H1 (cell line): ENCODE data around the gene CAST. TPM values are rescaled to one million over a fixed set of nuclear protein-coding genes. Genes with fewer than 3 reads are reported as not detected.

Experiments used
- CTCF ChIA-PET: fragments of 300-600 bp; sonication (Branson Sonifier 250); formaldehyde crosslinking; loops from one replicate; lab custom pipeline; 2021; ENCODE audit not compliant: partially characterized antibody; lab: Charles Lee
- POLR2A ChIA-PET: fragments of 300-600 bp; sonication (Branson Sonifier 250); formaldehyde crosslinking; loops from one replicate; lab custom pipeline; 2021; ENCODE audit warnings: inconsistent platforms; ENCODE audit not compliant: partially characterized antibody; lab: Charles Lee
- DNase-seq, 2 experiments: peaks; one replicate each; pipeline versions ENCODE4 v3.0.0 to v3.0.0-alpha.2; 2010 to 2022; ENCODE audit warnings: low spot score in 2 of 2, low read depth in 1 of 2, mixed read lengths in 1 of 2
- FAIRE-seq: peaks from 2 replicates; lab custom pipeline; 2011; peaks lifted over from hg19 to GRCh38; lab: Jason Lieb, UNC
- H2AFZ ChIP-seq: 2 replicates; pipeline ENCODE4 v1.8.1; 2012; ENCODE audit warnings: low read length, inconsistent platforms
- H2AK5ac ChIP-seq: 2 replicates; pipeline ENCODE4 v1.6.1; 2013; ENCODE audit warnings: low read depth, low read length
- H2BK120ac ChIP-seq: replicated peaks from 2 replicates; pipeline ENCODE3; 2013; ENCODE audit warnings: low read depth, low read length, inconsistent platforms
- H2BK12ac ChIP-seq: 2 replicates; pipeline ENCODE4 v1.6.1; 2013; ENCODE audit warnings: low read depth, low read length
- H2BK15ac ChIP-seq: 2 replicates; pipeline ENCODE4 v1.6.1; 2013; ENCODE audit warnings: low read length
- H2BK20ac ChIP-seq: 2 replicates; pipeline ENCODE4 v1.6.1; 2013; ENCODE audit warnings: low read length
- H2BK5ac ChIP-seq: 2 replicates; pipeline ENCODE4 v1.6.1; 2013; ENCODE audit warnings: low read depth, low read length
- H3K14ac ChIP-seq: 2 replicates; pipeline ENCODE4 v1.6.1; 2013; ENCODE audit warnings: inconsistent platforms; ENCODE audit not compliant: insufficient read length
- H3K18ac ChIP-seq: 2 replicates; pipeline ENCODE4 v1.6.1; 2013; ENCODE audit warnings: low read length; ENCODE audit errors: extremely low read depth
- H3K23ac ChIP-seq: 2 replicates; pipeline ENCODE4 v1.6.1; 2013; ENCODE audit warnings: inconsistent platforms; ENCODE audit not compliant: insufficient read length
- H3K23me2 ChIP-seq: 2 replicates; pipeline ENCODE4 v1.6.1; 2013; ENCODE audit warnings: low read depth, low read length
- H3K27ac ChIP-seq: 2 replicates; pipeline ENCODE4 v1.6.1; 2011; ENCODE audit warnings: low read depth, low read length, inconsistent platforms
- H3K27me3 ChIP-seq, 4 experiments: replicated peaks in 1 of 4; 1 replicate in 1 of 4; 2 replicates in 3 of 4; pipeline versions ENCODE4 v1.6.1 to v1.8.1; 2011 to 2013; ENCODE audit warnings: low read length in 3 of 4, mild to moderate bottlenecking in 3 of 4, inconsistent platforms in 2 of 4, mixed read lengths in 2 of 4, moderate library complexity in 1 of 4; ENCODE audit not compliant: control insufficient read depth in 3 of 4, insufficient read depth in 3 of 4; ENCODE audit errors: extremely low read depth in 1 of 4
- H3K36me3 ChIP-seq, 4 experiments: 2 replicates each; pipeline versions ENCODE4 v1.6.1 to v1.8.1; 2011 to 2013; ENCODE audit warnings: mild to moderate bottlenecking in 4 of 4, low read length in 3 of 4, moderate library complexity in 2 of 4, control low read depth in 1 of 4, inconsistent platforms in 1 of 4; ENCODE audit not compliant: insufficient read depth in 4 of 4, control insufficient read depth in 2 of 4
- H3K4ac ChIP-seq: replicated peaks from 2 replicates; pipeline ENCODE3; 2013; ENCODE audit warnings: low read length, low read depth, mixed read lengths, inconsistent platforms; ENCODE audit not compliant: insufficient read length
- H3K4me1 ChIP-seq, 4 experiments: replicated peaks in 1 of 4; 1 replicate in 1 of 4; 2 replicates in 3 of 4; pipeline versions ENCODE4 v1.6.1 to v1.8.1; 2011 to 2013; ENCODE audit warnings: low read length in 3 of 4, inconsistent platforms in 2 of 4, mixed read lengths in 1 of 4; ENCODE audit not compliant: insufficient read depth in 4 of 4, control insufficient read depth in 3 of 4
- H3K4me2 ChIP-seq, 2 experiments: 2 replicates each; pipeline versions ENCODE4 v1.6.1 to v1.8.1; 2011 to 2013; ENCODE audit warnings: low read depth in 2 of 2, low read length in 2 of 2, control low read depth in 1 of 2, inconsistent platforms in 1 of 2, mild to moderate bottlenecking in 1 of 2; ENCODE audit not compliant: insufficient read depth in 1 of 2
- H3K4me3 ChIP-seq, 4 experiments: fragments of 200-600, 300-600 bp in 1 of 4; sonication (generic), shearing (Covaris generic), sonication (Bioruptor Twin) in 1 of 4; 2 replicates each; pipeline versions ENCODE4 v1.5.1 to v1.8.1; 2011 to 2016; ENCODE audit warnings: low read length in 4 of 4, low read depth in 3 of 4, control low read depth in 2 of 4, inconsistent platforms in 2 of 4, mild to moderate bottlenecking in 2 of 4, mixed read lengths in 1 of 4, moderate library complexity in 1 of 4; ENCODE audit not compliant: insufficient read depth in 2 of 4; ENCODE audit errors: extremely low read depth in 1 of 4
- H3K56ac ChIP-seq: replicated peaks from 2 replicates; pipeline ENCODE3; 2013; ENCODE audit warnings: low read depth, mild to moderate bottlenecking, mixed read lengths, low read length, inconsistent platforms; ENCODE audit not compliant: insufficient read length
- H3K79me1 ChIP-seq: 2 replicates; pipeline ENCODE4 v1.6.1; 2013; ENCODE audit warnings: low read depth, low read length, control low read depth
- H3K79me2 ChIP-seq, 2 experiments: 2 replicates each; pipeline versions ENCODE4 v1.6.1 to v1.8.1; 2012 to 2013; ENCODE audit warnings: low read length in 2 of 2, mild to moderate bottlenecking in 2 of 2, inconsistent platforms in 1 of 2; ENCODE audit not compliant: insufficient read depth in 2 of 2, control insufficient read depth in 1 of 2
- H3K9ac ChIP-seq, 4 experiments: replicated peaks in 1 of 4; 1 replicate in 1 of 4; 2 replicates in 3 of 4; pipeline versions ENCODE4 v1.6.1 to v1.8.1; 2011 to 2013; ENCODE audit warnings: low read depth in 3 of 4, low read length in 3 of 4, control low read depth in 2 of 4, mild to moderate bottlenecking in 2 of 4, moderate library complexity in 2 of 4, inconsistent platforms in 1 of 4; ENCODE audit errors: extremely low read depth in 1 of 4
- H3K9me3 ChIP-seq, 2 experiments: 2 replicates each; pipeline versions ENCODE4 v1.6.1 to v1.8.1; 2012 to 2013; ENCODE audit warnings: mild to moderate bottlenecking in 2 of 2, moderate library complexity in 2 of 2, control low read depth in 1 of 2, inconsistent platforms in 1 of 2, low read depth in 1 of 2, low read length in 1 of 2, mixed read lengths in 1 of 2; ENCODE audit not compliant: insufficient read depth in 2 of 2
- H4K20me1 ChIP-seq, 2 experiments: replicated peaks in 1 of 2; 2 replicates each; pipeline versions ENCODE3 to v1.8.1; 2011 to 2013; ENCODE audit warnings: inconsistent platforms in 2 of 2, low read length in 2 of 2, mild to moderate bottlenecking in 1 of 2; ENCODE audit not compliant: insufficient read depth in 2 of 2, control insufficient read depth in 1 of 2
- H4K5ac ChIP-seq: 2 replicates; pipeline ENCODE4 v1.6.1; 2013; ENCODE audit warnings: low read length, low read depth, mixed read lengths, inconsistent platforms; ENCODE audit not compliant: insufficient read length
- H4K8ac ChIP-seq: 2 replicates; pipeline ENCODE4 v1.8.0; 2013; ENCODE audit warnings: mild to moderate bottlenecking, moderate library complexity, low read length, inconsistent platforms; ENCODE audit not compliant: insufficient read depth; ENCODE audit errors: extremely low read depth
- H4K91ac ChIP-seq: replicated peaks from 2 replicates; pipeline ENCODE3; 2013; ENCODE audit warnings: low read length, mixed read lengths, inconsistent platforms; ENCODE audit not compliant: insufficient read length
- ASH2L ChIP-seq: fragments of 200-600, 300-600 bp; sonication (generic); IDR thresholded peaks from one replicate; pipeline ENCODE4 v1.7.1; 2017; ENCODE audit warnings: low read length
- BACH1 ChIP-seq: IDR thresholded peaks from 2 replicates; pipeline ENCODE4 v1.6.1; 2012; ENCODE audit warnings: low read length, improper control_type of control experiment
- CBX5 ChIP-seq: fragments of 300-800, 300-1000 bp; sonication (generic); IDR thresholded peaks from 2 replicates; pipeline ENCODE4 v1.7.1; 2016; ENCODE audit warnings: antibody characterized with exemption, low read length, low read depth
- FOSL1 ChIP-seq: IDR thresholded peaks from 2 replicates; pipeline ENCODE4 v1.6.1; 2011; ENCODE audit warnings: mild to moderate bottlenecking, low read depth, low read length, moderate library complexity; ENCODE audit not compliant: insufficient read depth
- HDAC6 ChIP-seq: IDR thresholded peaks from one replicate; pipeline ENCODE4 v1.7.1; 2012; ENCODE audit warnings: low read depth, mild to moderate bottlenecking, inconsistent platforms, low read length, moderate library complexity
- NANOG ChIP-seq: IDR thresholded peaks from 2 replicates; pipeline ENCODE4 v1.6.1; 2011; ENCODE audit warnings: low read length, low read depth, mild to moderate bottlenecking, inconsistent platforms; ENCODE audit not compliant: insufficient read depth, poor library complexity, severe bottlenecking
- POLR2AphosphoS5 ChIP-seq: IDR thresholded peaks from 2 replicates; pipeline ENCODE4 v1.6.1; 2011; ENCODE audit warnings: low read depth, low read length
- SIN3A ChIP-seq, 2 experiments: IDR thresholded peaks in 1 of 2; conservative IDR thresholded peaks in 1 of 2; 2 replicates each; pipeline ENCODE4 v1.6.1; 2011 to 2012; ENCODE audit warnings: low read length in 2 of 2, improper control_type of control experiment in 1 of 2, low read depth in 1 of 2, mild to moderate bottlenecking in 1 of 2
- SIRT6 ChIP-seq: IDR thresholded peaks from one replicate; pipeline ENCODE4 v1.7.1; 2012; ENCODE audit warnings: low read length, inconsistent platforms
- TBP ChIP-seq: IDR thresholded peaks from 2 replicates; pipeline ENCODE4 v1.6.1; 2011; ENCODE audit warnings: low read depth, low read length, improper control_type of control experiment
- WGBS, 2 experiments: shearing (Covaris generic) in 1 of 2; methylation state at CpG; one replicate each; pipeline versions ENCODE4 v1.1.6 to v1.1.7; 2013 to 2015; ENCODE audit warnings: low lambda C conversion rate in 2 of 2, mixed read lengths in 2 of 2, inconsistent platforms in 1 of 2, low coverage in 1 of 2, missing lambda C conversion rate in 1 of 2; ENCODE audit not compliant: insufficient replicate concordance in 2 of 2, insufficient coverage in 1 of 2, insufficient read length in 1 of 2; ENCODE audit errors: extremely low coverage in 1 of 2, missing lambda C conversion rate in 1 of 2; 5-methylcytosine and 5-hydroxymethylcytosine counted together
- polyA plus RNA-seq, 7 experiments: library from polyadenylated mRNA; depleted of rRNA in 3 of 7; stranded (reverse) in 5 of 7; unstranded in 2 of 7; fragments of >200 nt in 5 of 7; fragments of 200-250 nt in 2 of 7; gene quantifications; 1 replicate in 5 of 7; 2 replicates in 1 of 7; 4 replicates in 1 of 7; pipeline versions ENCODE4 v1.2.1 to v1.2.3, GENCODE V29; 2011 to 2013; ENCODE audit warnings: missing spikeins in 2 of 7, mixed read lengths in 2 of 7
- total RNA-seq: library from RNA; stranded (reverse); fragmentation: NEBNext Ultra II Directional; extraction: Animal tissue kit (Norgen Biotek cat#: 25700); gene quantifications from 2 replicates; pipeline ENCODE4 v1.2.1, GENCODE V29; 2021
- TF ChIP-seq, protein P1 (sequence below), 3 experiments: IDR thresholded peaks; 1 replicate in 2 of 3; 2 replicates in 1 of 3; pipeline versions ENCODE4 v1.5.1 to v1.6.1; 2011; ENCODE audit warnings: low read length in 3 of 3, mild to moderate bottlenecking in 3 of 3, inconsistent platforms in 2 of 3, low read depth in 1 of 3, moderate library complexity in 1 of 3; ENCODE audit not compliant: insufficient read depth in 1 of 3; ENCODE audit errors: control extremely low read depth in 1 of 3

CAST gene
- total and polyA plus RNA-seq, 2 of the 8 experiments (the other 6 are each of a cell fraction or from before 2014, with no cell fraction given): 9.0 to 48.2 TPM

DNA sequence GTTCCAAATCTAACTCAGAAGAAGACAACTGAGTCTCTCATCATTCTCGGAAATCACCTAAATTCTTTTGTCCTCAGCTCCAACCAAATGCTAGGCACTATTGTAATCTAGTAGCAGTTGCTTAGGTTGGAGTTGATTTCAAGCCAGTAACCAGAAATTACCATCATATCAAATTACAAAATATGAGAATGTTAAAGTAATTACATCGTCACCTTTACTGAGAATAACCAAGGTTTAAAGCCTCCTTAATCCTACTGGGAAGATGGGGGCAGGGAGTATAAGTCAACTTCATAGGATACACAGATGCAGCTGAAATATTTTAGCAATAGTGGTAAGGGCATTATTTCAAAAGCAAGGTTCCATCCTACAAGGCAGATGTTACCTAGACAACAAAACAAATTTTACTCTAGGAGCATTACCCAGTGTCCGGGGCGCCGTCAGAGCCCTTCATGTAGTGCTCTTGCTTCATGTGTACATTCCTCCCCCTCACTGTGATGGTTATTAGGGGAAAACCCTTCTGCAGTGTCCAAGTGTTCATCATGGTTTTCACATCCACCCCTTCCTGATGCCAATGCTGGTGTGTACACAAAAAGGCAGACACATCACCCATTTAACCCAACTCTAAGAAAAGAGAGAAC lies 126.1 kb downstream of the CAST start:
- 87% methylated on average over 5 of the region's 5 CpGs; no CpG with 5 or more reads in 1 of the 2 experiments for WGBS, 2 experiments
- TF ChIP-seq CBX5: no peak
- TF ChIP-seq TBP: no peak
- no peak for TF ChIP-seq SIN3A (conservative IDR thresholded peaks at IDR 0.05 in 1 of 2, IDR thresholded peaks at IDR 0.05 in 1 of 2; ENCODE audit: low read depth in 1 of 2, low read length in 2 of 2)
- TF ChIP-seq NANOG: no peak
- no peak for TF ChIP-seq BACH1
- no peak for TF ChIP-seq HDAC6
- no peak for TF ChIP-seq POLR2AphosphoS5
- no peak for TF ChIP-seq ASH2L
- no peak for TF ChIP-seq FOSL1
- TF ChIP-seq, protein P1, sequence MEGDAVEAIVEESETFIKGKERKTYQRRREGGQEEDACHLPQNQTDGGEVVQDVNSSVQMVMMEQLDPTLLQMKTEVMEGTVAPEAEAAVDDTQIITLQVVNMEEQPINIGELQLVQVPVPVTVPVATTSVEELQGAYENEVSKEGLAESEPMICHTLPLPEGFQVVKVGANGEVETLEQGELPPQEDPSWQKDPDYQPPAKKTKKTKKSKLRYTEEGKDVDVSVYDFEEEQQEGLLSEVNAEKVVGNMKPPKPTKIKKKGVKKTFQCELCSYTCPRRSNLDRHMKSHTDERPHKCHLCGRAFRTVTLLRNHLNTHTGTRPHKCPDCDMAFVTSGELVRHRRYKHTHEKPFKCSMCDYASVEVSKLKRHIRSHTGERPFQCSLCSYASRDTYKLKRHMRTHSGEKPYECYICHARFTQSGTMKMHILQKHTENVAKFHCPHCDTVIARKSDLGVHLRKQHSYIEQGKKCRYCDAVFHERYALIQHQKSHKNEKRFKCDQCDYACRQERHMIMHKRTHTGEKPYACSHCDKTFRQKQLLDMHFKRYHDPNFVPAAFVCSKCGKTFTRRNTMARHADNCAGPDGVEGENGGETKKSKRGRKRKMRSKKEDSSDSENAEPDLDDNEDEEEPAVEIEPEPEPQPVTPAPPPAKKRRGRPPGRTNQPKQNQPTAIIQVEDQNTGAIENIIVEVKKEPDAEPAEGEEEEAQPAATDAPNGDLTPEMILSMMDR (IDR thresholded peaks at IDR 0.05; ENCODE audit: control extremely low read depth in 1 of 3, insufficient read depth in 1 of 3, low read depth in 1 of 3, low read length in 3 of 3): no peak
- no peak for TF ChIP-seq SIRT6
- TF ChIP-seq, all 59 proteins: peak for 0
- Histone ChIP-seq H3K18ac (no peak overlapping the region), H4K91ac (no peak overlapping the region), H2BK12ac (no peak overlapping the region), H3K4me3 (no peak overlapping the region), H2BK20ac (no peak overlapping the region), H3K56ac (no peak overlapping the region), H2AFZ (no peak overlapping the region), H3K4me1 (peaks cover 0 to 7% (median 5%) of the 10 kb centered on the region in 4 experiments; a peak in 3 of 7 replicates), H3K27ac (no peak overlapping the region), H3K23ac (no peak overlapping the region), H3K4me2 (no peak overlapping the region), H3K79me2 (no peaks in the 10 kb centered on the region), H3K23me2 (no peaks in the 10 kb centered on the region), H2BK120ac (no peak overlapping the region), H3K4ac (no peak overlapping the region), H3K79me1 (no peaks in the 10 kb centered on the region), H3K9me3 (no peaks in the 10 kb centered on the region), H2AK5ac (no peak overlapping the region; the same call in 1 of the 2 replicates), H4K8ac (no peak overlapping the region), H4K20me1 (no peaks in the 10 kb centered on the region), H3K9ac (no peak overlapping the region), H3K14ac (no peak overlapping the region), H3K27me3 (no peaks in the 10 kb centered on the region), H2BK15ac (no peak overlapping the region), H2BK5ac (no peak overlapping the region), H3K36me3 (no peaks in the 10 kb centered on the region; a peak in 2 of 8 replicates), H4K5ac (no peak overlapping the region)
- ChIA-PET CTCF (interaction anchor here (0.9 to 1.5 kb wide), 2 partner anchors 8 to 81 kb away, joined by 3 to 4 read pairs; no protein-coding TSS in a partner anchor), POLR2A (no interaction called here)
- FAIRE-seq (no peak), DNase-seq (no peak)
